Measurements from ENCODE around the gene ITPR2.

Gene ITPR2

GRCh38 chr12:26821212-26821701 lies 11.7 kb downstream of the ITPR2 start:
- no peak for DNase-seq

- DNase-seq: no peak
Observed at GRCh38 chr12:26818636-26819035, 14.4 kb downstream of the ITPR2 start.

GRCh38 chr12:26818201-26818600 lies 14.8 kb downstream of the ITPR2 start:
- no peak for DNase-seq

- no peak for DNase-seq
Observed at GRCh38 chr12:26817183-26817591, 15.8 kb downstream of the ITPR2 start.

DNA sequence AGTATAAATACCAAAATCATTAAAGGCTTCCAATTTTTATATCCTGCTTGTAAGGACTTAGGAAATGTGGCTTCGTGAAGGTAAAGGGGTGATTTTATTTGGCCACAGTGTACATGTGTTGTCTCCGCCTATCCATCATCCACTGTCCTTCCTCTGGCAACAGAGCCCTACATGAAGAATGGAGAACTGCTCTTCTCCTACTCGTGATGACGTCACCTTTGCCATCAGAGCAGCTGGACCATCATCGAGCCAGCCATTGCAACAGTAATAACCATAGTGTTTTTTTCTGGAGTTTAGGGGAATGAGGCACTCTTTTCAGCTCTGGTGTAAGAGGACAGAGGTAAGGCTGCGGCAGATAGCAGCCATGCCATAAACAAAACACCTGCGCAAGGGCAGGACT lies 19.2 kb downstream of the ITPR2 start:
- DNase-seq: no peak

- DNase-seq: no peak
Observed at GRCh38 chr12:26810330-26810729, 22.7 kb downstream of the ITPR2 start.

GRCh38 chr12:26809611-26810285 lies 23.2 kb downstream of the ITPR2 start:
- no peak for DNase-seq

DNA sequence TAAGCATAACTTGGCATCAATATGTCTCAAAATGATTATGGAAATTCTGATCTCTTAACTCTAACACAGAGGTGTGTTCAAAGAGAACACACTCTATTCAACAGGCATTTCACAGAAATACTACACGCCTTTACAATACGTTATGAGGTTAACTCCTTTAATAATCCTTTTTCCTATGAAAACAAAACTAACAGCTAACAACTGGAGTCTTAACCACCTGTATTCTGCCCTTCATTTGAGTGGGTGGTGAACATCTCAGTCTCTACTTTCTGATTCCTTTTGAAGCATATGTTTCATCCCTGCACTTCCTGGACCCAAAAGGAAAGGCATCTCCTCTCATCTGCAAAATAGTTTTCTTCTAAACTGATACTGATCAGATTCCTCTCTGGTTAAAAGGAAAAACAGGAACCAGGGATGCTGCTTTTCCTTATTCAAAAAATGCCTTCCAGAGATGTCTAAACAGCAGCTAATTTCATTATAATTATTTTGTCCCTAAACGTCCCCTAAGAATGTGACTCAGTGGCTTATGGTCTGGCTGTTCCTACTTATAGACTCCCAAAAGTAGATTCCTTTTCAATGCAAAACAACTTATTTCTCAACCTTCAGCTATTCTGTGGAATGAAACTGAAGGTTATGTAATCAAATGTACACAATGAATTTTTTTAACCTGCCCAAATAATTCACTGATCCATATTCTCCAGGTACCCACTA lies 24.1 kb downstream of the ITPR2 start:
- DNase-seq: no peak

DNA sequence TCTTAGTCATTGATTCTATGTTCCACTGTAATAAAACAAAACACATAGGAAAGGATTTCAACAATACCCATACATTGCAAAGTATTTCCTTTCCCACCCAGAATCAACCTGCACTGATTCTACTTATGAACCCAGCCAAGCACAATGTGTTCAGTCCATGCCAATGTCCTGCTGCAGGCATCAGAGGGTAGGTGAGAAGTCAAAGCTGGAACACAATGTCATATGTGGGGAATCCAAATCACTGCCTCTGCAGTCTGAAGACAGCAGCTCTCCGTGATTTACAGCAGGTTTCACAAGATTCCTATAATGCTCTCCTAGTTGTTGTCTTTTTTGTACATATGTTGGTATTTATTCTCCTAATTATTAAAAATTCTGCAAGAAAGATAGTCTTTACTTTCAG lies 25.7 kb downstream of the ITPR2 start:
- DNase-seq: no peak

- DNase-seq: no peak
Observed at GRCh38 chr12:26806556-26806955, 26.4 kb downstream of the ITPR2 start.

GRCh38 chr12:26805401-26805971 lies 27.5 kb downstream of the ITPR2 start:
- DNase-seq: no peak

- DNase-seq: no peak
Observed at GRCh38 chr12:26803552-26803951, 29.4 kb downstream of the ITPR2 start.

DNA sequence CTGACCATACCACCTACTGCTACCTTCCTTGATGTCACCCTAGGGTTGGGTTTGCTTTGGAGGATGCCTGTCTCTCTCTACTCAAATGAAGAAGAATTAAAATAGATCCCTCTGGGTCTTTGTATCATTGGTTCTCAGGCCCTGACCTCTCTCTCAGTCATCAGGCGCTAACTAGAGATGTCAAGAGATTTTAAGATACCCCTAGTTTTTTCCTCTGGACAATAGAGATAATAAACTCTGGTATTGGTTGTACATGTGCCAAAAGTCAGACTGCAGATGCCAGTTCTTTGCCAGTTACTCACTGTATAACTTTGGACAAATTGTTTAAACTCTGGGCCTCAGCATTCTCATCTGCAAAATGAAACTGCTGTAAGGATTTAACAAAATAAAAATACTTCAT lies 31.5 kb downstream of the ITPR2 start:
- peak; percentile 77 for DNase-seq

DNA sequence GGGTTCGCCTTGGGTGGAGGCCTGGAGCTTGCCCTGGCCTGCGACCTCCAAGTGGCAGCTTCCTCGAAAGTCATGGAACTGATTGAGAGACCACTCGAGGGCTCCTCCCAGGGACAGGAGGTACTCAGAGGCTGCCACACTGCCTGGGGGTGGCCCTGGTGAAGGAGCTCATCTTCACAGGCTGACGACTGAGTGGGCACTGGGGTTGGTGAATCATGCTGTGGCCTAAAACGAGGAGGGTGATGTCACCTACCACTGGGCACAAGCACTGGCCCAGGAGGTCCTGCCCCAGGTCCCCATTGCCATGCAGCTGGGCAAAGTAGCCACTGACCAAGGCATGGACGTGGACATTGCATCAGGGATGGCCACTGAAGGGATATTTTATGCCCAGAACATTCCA lies 32.1 kb downstream of the ITPR2 start:
- no peak for DNase-seq

DNA sequence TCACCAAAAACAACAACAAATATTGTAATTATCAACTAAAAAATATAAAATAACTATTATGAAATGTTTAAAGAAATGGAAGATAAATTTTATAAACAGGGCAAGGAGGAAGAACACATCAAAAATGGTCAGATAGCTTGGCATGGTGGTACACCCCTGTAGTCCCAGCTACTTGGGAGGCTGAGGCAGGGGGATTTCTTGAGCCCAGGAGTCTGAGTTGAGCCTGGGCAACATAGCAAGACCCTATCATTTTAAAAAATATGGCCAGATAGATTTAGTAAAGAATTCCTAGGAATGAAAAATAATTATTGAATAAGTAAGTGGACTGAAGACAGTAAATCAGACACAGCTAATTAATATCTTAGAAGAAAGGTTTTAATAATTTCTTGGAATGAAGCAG lies 32.6 kb downstream of the ITPR2 start:
- DNase-seq: no peak

- DNase-seq: no peak
Observed at GRCh38 chr12:26799741-26800140, 33.3 kb downstream of the ITPR2 start.

- DNase-seq: no peak
Observed at GRCh38 chr12:26798640-26799039, 34.4 kb downstream of the ITPR2 start.

DNA sequence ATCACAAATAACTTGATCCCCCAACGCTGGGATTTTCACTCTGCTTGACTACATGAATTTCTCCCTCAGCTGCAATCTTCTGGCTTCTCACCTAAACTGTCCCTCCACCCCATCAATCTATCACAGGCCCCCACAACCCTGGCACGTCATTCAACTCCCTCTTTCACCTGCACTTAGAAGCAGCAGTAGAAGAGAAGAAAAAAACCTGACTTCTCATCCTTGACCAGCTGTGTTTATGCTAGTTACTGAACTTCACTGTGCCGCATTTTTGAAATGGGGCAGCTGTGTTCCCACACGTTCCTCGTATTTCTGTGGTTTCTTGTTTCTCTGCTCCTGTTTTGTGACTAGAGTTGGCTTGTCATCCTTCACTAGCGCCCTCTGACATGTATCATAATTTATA lies 35.0 kb downstream of the ITPR2 start:
- DNase-seq: no peak

DNA sequence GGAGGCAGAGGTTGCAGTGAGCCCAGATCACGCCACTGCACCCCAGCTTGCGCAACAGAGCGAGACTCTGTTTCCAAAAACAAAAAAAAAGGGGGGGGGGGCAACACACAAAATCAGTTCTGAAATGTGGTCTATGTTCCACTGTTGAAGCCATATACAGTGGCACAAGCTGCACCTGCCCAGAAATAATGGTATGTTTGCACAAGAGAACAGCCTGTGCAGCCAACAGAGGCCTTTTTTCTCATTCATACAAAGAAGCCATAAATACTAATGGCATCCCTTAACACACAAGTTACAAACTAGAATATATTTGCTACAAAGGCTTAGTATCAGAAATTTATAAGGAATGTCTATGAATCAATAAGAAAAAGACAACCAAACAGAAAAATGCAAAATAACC lies 37.1 kb downstream of the ITPR2 start:
- no peak for DNase-seq

DNA sequence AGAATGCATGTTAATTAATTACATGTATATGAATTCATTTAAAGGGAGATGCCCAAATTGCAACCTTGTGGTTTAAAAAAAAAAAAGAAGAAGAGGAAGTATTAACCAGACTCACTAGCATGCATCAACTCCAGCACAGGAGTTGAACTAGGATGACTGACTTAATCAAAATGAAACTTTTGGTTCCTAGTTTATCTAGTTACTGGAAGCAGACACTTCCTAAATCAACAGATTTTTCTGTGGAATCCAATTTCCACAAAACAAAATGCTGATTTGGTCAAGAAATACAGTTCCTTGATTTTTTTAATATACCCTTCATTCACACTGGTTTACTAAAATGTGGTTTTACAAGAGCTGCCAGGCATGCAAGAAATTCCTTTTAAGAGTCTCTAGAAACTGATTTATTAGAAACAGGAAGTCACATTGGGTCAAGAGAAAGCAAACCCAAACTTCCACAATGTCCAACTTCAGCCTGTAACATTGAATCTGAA lies 41.6 kb downstream of the ITPR2 start:
- no peak for DNase-seq

- no peak for DNase-seq
Observed at GRCh38 chr12:26790645-26790994, 42.4 kb downstream of the ITPR2 start.

DNA sequence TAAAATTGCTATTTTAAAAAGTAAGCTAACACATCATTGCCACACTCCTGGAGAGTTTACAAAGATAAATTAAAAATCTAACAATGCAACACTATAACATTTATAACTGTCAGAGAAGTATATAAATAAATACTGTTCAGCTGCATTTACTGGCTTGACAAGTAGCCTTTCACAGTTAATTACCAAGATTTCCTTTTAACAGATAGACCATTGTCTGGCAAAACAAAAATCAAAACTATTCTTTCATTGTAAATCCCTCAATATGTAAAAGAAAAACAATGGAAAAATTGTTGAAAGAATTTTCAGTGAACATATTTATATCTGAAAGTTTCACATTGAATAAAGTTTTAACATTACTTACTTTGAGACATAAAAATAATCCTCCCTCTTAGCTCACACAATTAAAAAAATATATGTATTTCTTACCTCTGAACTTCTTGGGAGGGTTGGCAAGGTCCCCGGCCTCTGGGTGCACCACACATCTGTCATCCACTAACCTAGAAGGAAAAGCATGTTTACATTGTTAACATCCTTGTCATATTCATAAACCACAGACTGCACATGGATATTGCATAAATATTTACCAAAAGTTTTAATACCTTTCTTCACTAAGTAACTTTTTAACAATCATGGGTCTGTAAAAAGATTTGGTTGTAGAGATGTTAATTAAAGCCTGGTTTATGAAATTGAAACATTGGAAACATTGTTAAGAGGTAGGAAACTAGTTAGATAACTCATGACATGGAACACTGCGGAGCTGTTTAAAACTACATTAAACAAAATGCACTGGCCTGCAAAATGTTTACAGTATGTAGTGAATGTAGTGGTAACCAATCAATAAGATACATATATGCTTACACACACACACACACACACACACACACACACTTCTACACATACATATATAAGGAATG lies 43.0 kb downstream of the ITPR2 start:
- DNase-seq: no peak

GRCh38 chr12:26786865-26787514 lies 46.0 kb downstream of the ITPR2 start:
- no peak for DNase-seq
